Peyer's patch (tissue), 4 donors: ENCODE results near the gene MAP4K3. TPM values are rescaled to one million over a fixed set of nuclear protein-coding genes. Genes with fewer than 3 reads are reported as not detected.

Experiments used
- DNase-seq, 3 donors: peaks; one replicate each; pipeline ENCODE4 v3.0.0-alpha.2; 2017 to 2019
- H3K27ac ChIP-seq, 4 donors: fragments of 200-600 bp; sonication (generic); one replicate each; pipeline ENCODE4 v1.5.1; 2016 to 2019
- H3K27me3 ChIP-seq, 2 donors: fragments of 200-600 bp; sonication (generic); one replicate each; pipeline ENCODE4 v1.5.1; 2019
- H3K36me3 ChIP-seq, 3 donors: fragments of 200-600 bp; sonication (generic); one replicate each; pipeline ENCODE4 v1.5.1; 2016 to 2019
- H3K4me1 ChIP-seq, 4 donors: fragments of 200-600 bp; sonication (generic); one replicate each; pipeline ENCODE4 v1.5.1; 2016 to 2019
- H3K4me3 ChIP-seq, 4 donors: fragments of 200-600 bp; sonication (generic); 1 replicate in 3 of 4; 2 replicates in 1 of 4; pipeline ENCODE4 v1.5.1; 2016 to 2019; ENCODE audit warnings: mild to moderate bottlenecking in 1 of 4
- H3K9me3 ChIP-seq, 4 donors: fragments of 200-600 bp; sonication (generic); one replicate each; pipeline ENCODE4 v1.5.1; 2016 to 2019; ENCODE audit warnings: mild to moderate bottlenecking in 1 of 4
- CTCF ChIP-seq, 6 experiments: fragments of 450-650 bp in 4 of 6; fragments of 200-600 bp in 2 of 6; sonication (generic) in 1 of 6; IDR thresholded peaks; one replicate each; pipeline ENCODE4 v1.5.1; 2017 to 2019; ENCODE audit warnings: antibody characterized with exemption in 6 of 6, mild to moderate bottlenecking in 3 of 6, moderate library complexity in 1 of 6
- POLR2A ChIP-seq, 2 donors: fragments of 450-650 bp; IDR thresholded peaks; one replicate each; pipeline ENCODE4 v1.5.1; 2017; ENCODE audit warnings: antibody characterized with exemption in 2 of 2, mild to moderate bottlenecking in 2 of 2, moderate library complexity in 2 of 2
- total RNA-seq, 4 donors: library from RNA; depleted of rRNA; stranded (reverse); fragments of >200 nt; gene quantifications; one replicate each; pipeline ENCODE4 v1.1.0, GENCODE V29; 2016

MAP4K3 gene
- total RNA-seq, 4 donors from 2014 or later, result 41.3 to 80.9 (median 43.9) TPM

GRCh38 chr2:39481611-39482010, 44.5 kb upstream of the MAP4K3 start:
- H3K36me3 ChIP-seq, result no peaks in the 10 kb centered on the region
- H3K4me3 ChIP-seq, result no peak overlapping the region
- no peaks in the 10 kb centered on the region for H3K27me3 ChIP-seq
- no peak overlapping the region for H3K27ac ChIP-seq
- DNase-seq, result no peak
- TF ChIP-seq POLR2A (IDR thresholded peaks at IDR 0.05), result no peak
- no peaks in the 10 kb centered on the region for H3K4me1 ChIP-seq
- H3K9me3 ChIP-seq, result no peaks in the 10 kb centered on the region

- Histone ChIP-seq H3K4me3 (no peak overlapping the region), H3K9me3 (no peaks in the 10 kb centered on the region), H3K4me1 (no peaks in the 10 kb centered on the region), H3K27ac (no peak overlapping the region), H3K36me3 (no peaks in the 10 kb centered on the region), H3K27me3 (no peaks in the 10 kb centered on the region)
- TF ChIP-seq CTCF (IDR thresholded peaks at IDR 0.05) (no peak), POLR2A (IDR thresholded peaks at IDR 0.05) (no peak)
- DNase-seq, result no peak
Observed at GRCh38 chr2:39479696-39480095, 42.6 kb upstream of the MAP4K3 start.

- Histone ChIP-seq H3K27me3 (no peaks in the 10 kb centered on the region), H3K4me3 (no peak overlapping the region), H3K27ac (no peak overlapping the region), H3K36me3 (no peaks in the 10 kb centered on the region), H3K4me1 (no peaks in the 10 kb centered on the region), H3K9me3 (no peaks in the 10 kb centered on the region)
- DNase-seq, result no peak
- TF ChIP-seq POLR2A (IDR thresholded peaks at IDR 0.05), result no peak
- TF ChIP-seq CTCF (IDR thresholded peaks at IDR 0.05), result no peak
Observed at GRCh38 chr2:39479053-39479670, 42.1 kb upstream of the MAP4K3 start.

- Histone ChIP-seq H3K4me1 (no peaks in the 10 kb centered on the region), H3K9me3 (no peaks in the 10 kb centered on the region), H3K27ac (no peak overlapping the region), H3K4me3 (no peak overlapping the region), H3K27me3 (no peaks in the 10 kb centered on the region), H3K36me3 (no peaks in the 10 kb centered on the region)
- TF ChIP-seq CTCF (IDR thresholded peaks at IDR 0.05) (no peak), POLR2A (IDR thresholded peaks at IDR 0.05) (no peak)
- DNase-seq, result no peak
Observed at GRCh38 chr2:39476524-39476923, 39.4 kb upstream of the MAP4K3 start.

- no peak overlapping the region for H3K27ac ChIP-seq
- peaks cover 0 to 5% (median under 1%) of the 10 kb centered on the region in 4 donors for H3K4me1 ChIP-seq
- DNase-seq, result no peak
- no peaks in the 10 kb centered on the region for H3K9me3 ChIP-seq
- TF ChIP-seq POLR2A (IDR thresholded peaks at IDR 0.05), result no peak
- no peak for TF ChIP-seq CTCF (IDR thresholded peaks at IDR 0.05)
- H3K36me3 ChIP-seq, result no peaks in the 10 kb centered on the region
- no peak overlapping the region for H3K4me3 ChIP-seq
- H3K27me3 ChIP-seq, result no peaks in the 10 kb centered on the region
Observed at GRCh38 chr2:39475006-39475405, 37.9 kb upstream of the MAP4K3 start.

- no peaks in the 10 kb centered on the region for H3K9me3 ChIP-seq
- DNase-seq, result no peak
- no peak overlapping the region for H3K27ac ChIP-seq
- H3K36me3 ChIP-seq, result no peaks in the 10 kb centered on the region
- no peak overlapping the region for H3K4me3 ChIP-seq
- no peaks in the 10 kb centered on the region for H3K27me3 ChIP-seq
- TF ChIP-seq CTCF (IDR thresholded peaks at IDR 0.05) (no peak), POLR2A (IDR thresholded peaks at IDR 0.05) (no peak)
- peaks cover 0 to 29% (median 5%) of the 10 kb centered on the region in 4 donors for H3K4me1 ChIP-seq
Observed at GRCh38 chr2:39470580-39470979, 33.5 kb upstream of the MAP4K3 start.
